K562 (cell line): ENCODE measurements around the gene LY6G6C. TPM values are rescaled to one million over a fixed set of nuclear protein-coding genes. Genes with fewer than 3 reads are reported as not detected.

Source experiments
- ATF2 ChIP-seq: sonication (generic); formaldehyde crosslinking; IDR thresholded peaks from 2 replicates; pipeline ENCODE4 v1.8.1; 2022; ENCODE audit warnings: missing genetic modification reagents
- CBFA2T3 ChIP-seq: fragments of 450-650 bp; IDR thresholded peaks from 2 replicates; pipeline ENCODE4 v1.6.1; 2017
- CBX8 ChIP-seq: fragments of 200-600 bp; sonication (generic); IDR thresholded peaks from 2 replicates; pipeline ENCODE4 v1.6.1; 2012; ENCODE audit warnings: borderline replicate concordance, mixed run types, low read depth, mild to moderate bottlenecking, moderate library complexity, mixed read lengths, low read length, control low read depth, inconsistent platforms; ENCODE audit not compliant: poor library complexity, severe bottlenecking; ENCODE audit errors: extremely low read depth
- E2F5 ChIP-seq: sonication (generic); formaldehyde crosslinking; IDR thresholded peaks from 2 replicates; pipeline ENCODE4 v1.8.0; 2022; ENCODE audit warnings: mild to moderate bottlenecking, missing genetic modification reagents
- FIP1L1 ChIP-seq: fragments of 200-400 bp; formaldehyde crosslinking; IDR thresholded peaks from 2 replicates; pipeline ENCODE4 v1.6.1; 2018; ENCODE audit warnings: mild to moderate bottlenecking, low read depth, low read length; ENCODE audit not compliant: poor library complexity, severe bottlenecking
- HDAC3 ChIP-seq: fragments of 450-650 bp; IDR thresholded peaks from 2 replicates; pipeline ENCODE4 v1.6.1; 2018; ENCODE audit warnings: borderline replicate concordance, mild to moderate bottlenecking, moderate library complexity; ENCODE audit not compliant: partially characterized antibody
- HNRNPUL1 ChIP-seq: fragments of 200-400 bp; formaldehyde crosslinking; IDR thresholded peaks from 2 replicates; pipeline ENCODE4 v1.6.1; 2017; ENCODE audit warnings: low read length
- KLF1 ChIP-seq: fragments of 450-650 bp; IDR thresholded peaks from 2 replicates; pipeline ENCODE4 v1.6.1; 2016; ENCODE audit warnings: missing genetic modification characterization, missing compliant biosample characterization
- MAFF ChIP-seq: IDR thresholded peaks from 2 replicates; pipeline ENCODE4 v1.6.1; 2012; ENCODE audit warnings: low read length, improper control_type of control experiment
- NFIX ChIP-seq: fragments of 250-450 bp; sonication (Bioruptor Pico); IDR thresholded peaks from 2 replicates; pipeline ENCODE4 v1.4.0; 2020; ENCODE audit warnings: low read depth, mild to moderate bottlenecking, moderate library complexity
- SNAPC5 ChIP-seq: fragments of 250-450 bp; sonication (Bioruptor Pico); IDR thresholded peaks from 2 replicates; pipeline ENCODE4 v1.8.0; 2021; ENCODE audit warnings: moderate library complexity, mild to moderate bottlenecking, inconsistent platforms
- SRSF1 ChIP-seq: fragments of 200-400 bp; formaldehyde crosslinking; IDR thresholded peaks from 2 replicates; pipeline ENCODE4 v1.6.1; 2017; ENCODE audit warnings: mild to moderate bottlenecking, low read depth, low read length, moderate library complexity
- TRIM24 ChIP-seq, 2 experiments: fragments of 450-650 bp; IDR thresholded peaks; 2 replicates each; pipeline ENCODE4 v1.6.1; 2016
- ZBTB26 ChIP-seq: fragments of 450-650 bp; formaldehyde crosslinking; IDR thresholded peaks from 2 replicates; pipeline ENCODE4 v1.4.0; 2022; ENCODE audit warnings: missing genetic modification characterization
- ZNF280A ChIP-seq: fragments of 450-650 bp; IDR thresholded peaks from 2 replicates; pipeline ENCODE4 v1.6.1; 2018; ENCODE audit warnings: mild to moderate bottlenecking, low read depth; ENCODE audit not compliant: partially characterized antibody
- ZNF311 ChIP-seq: fragments of 250-450 bp; sonication (Bioruptor Pico); IDR thresholded peaks from 2 replicates; pipeline ENCODE4 v1.4.0; 2020; ENCODE audit warnings: mild to moderate bottlenecking, moderate library complexity
- ZNF354B ChIP-seq: fragments of 250-450 bp; sonication (Bioruptor Pico); IDR thresholded peaks from 2 replicates; pipeline ENCODE4 v1.4.0; 2020
- ZNF449 ChIP-seq: fragments of 250-450 bp; sonication (Bioruptor Pico); IDR thresholded peaks from 2 replicates; pipeline ENCODE4 v1.8.0; 2022; ENCODE audit warnings: moderate library complexity, mild to moderate bottlenecking, inconsistent platforms
- polyA plus RNA-seq, 8 experiments: library from polyadenylated mRNA; depleted of rRNA in 4 of 8; stranded (reverse) in 5 of 8; unstranded in 3 of 8; fragments of >200 nt; fragmentation: Nextera tagmentation in 2 of 8; fragmentation: Illumina TruSeq in 1 of 8; extraction: Ambion mirVana in 2 of 8; extraction: Trizol in 1 of 8; gene quantifications; 2 replicates each; pipeline versions ENCODE4 v1.2.1 to v1.2.3, GENCODE V29; 2011 to 2014; ENCODE audit warnings: inconsistent platforms in 1 of 8, missing spikeins in 1 of 8
- total RNA-seq, 7 experiments: library from RNA; depleted of rRNA in 6 of 7; stranded (reverse); fragments of >200 nt in 6 of 7; fragmentation: Illumina TruSeq in 2 of 7; extraction: Trizol in 2 of 7; gene quantifications; 2 replicates each; pipeline versions ENCODE4 v1.2.1 to v1.2.3, GENCODE V29; 2011 to 2021; ENCODE audit warnings: low replicate concordance in 1 of 7

The LY6G6C gene
- total and polyA plus RNA-seq, 9 of the 15 experiments (the other 6 are each of a cell fraction or from before 2014, with no cell fraction given): 0.06 to 0.20 TPM; not detected in 7

- TF ChIP-seq ATF2 (CRISPR knock-in tag): no peak
- TF ChIP-seq ZNF280A: no peak
- TF ChIP-seq HNRNPUL1: no peak
- no peak for TF ChIP-seq CBX8
- TF ChIP-seq ZNF449 (CRISPR knock-in tag): no peak
- no peak for TF ChIP-seq NFIX
- TF ChIP-seq MAFF: no peak
- no peak for TF ChIP-seq SNAPC5 (CRISPR knock-in tag)
- no peak for TF ChIP-seq E2F5 (CRISPR knock-in tag)
- TF ChIP-seq TRIM24 (IDR thresholded peaks at IDR 0.05): no peak
- 0 out of 2 replicates have a peak, but pooled peaks have one; percentile 48 for TF ChIP-seq KLF1 (tag)
- TF ChIP-seq SRSF1: no peak
- TF ChIP-seq ZBTB26: no peak
- TF ChIP-seq FIP1L1: no peak
- no peak for TF ChIP-seq HDAC3
- TF ChIP-seq ZNF311 (CRISPR knock-in tag): no peak
- TF ChIP-seq ZNF354B: no peak
- no peak for TF ChIP-seq CBFA2T3
These were observed 41.1 kb downstream of the LY6G6C start, which contains the start of gene LY6G5C (continued) for GRCh38 chr6:31680226-31681134.
